ENCODE data around the gene TMEM256. TPM values are rescaled to one million over a fixed set of nuclear protein-coding genes. Genes with fewer than 3 reads are reported as not detected.

The TMEM256 gene
- total RNA-seq, 2 donors from 2014 or later, result 133 to 175 TPM

DNA sequence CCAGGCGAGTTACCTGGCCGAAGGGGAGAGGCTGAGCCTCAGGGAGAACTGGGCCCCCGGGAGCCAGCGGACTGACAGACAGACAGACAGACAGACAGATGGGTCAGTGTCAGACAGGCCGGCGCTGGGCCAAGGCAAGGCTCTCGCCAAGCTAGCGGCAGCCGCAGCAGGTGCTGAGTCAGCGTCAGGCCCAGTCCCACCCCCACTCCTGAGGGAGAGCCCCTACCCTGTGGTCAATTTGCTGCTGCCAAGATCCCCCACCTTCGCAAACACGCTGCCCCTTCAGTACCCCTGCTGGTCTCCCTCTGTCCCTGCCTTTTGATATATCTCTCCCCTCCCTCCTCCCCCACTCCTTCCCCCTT, 36.9 kb upstream of the TMEM256 start:
- peak overlapping the region; percentile 83 for H3K4me3 Mint-ChIP-seq
- no peaks in the 10 kb centered on the region for H3K36me3 Mint-ChIP-seq (ENCODE audit: low read depth)
- Histone ChIP-seq H3K27me3 (ENCODE audit: control insufficient read depth, insufficient read depth, low read length, poor library complexity, severe bottlenecking) (peaks cover 51% of the 10 kb centered on the region), H3K4me3 (ENCODE audit: low read length) (peak overlapping the region; percentile 91), H3K9ac (ENCODE audit: extremely low read depth, low read length, poor library complexity, severe bottlenecking) (peak overlapping the region; percentile 74), H3K36me3 (ENCODE audit: control insufficient read depth, insufficient read depth, low read length) (no peaks in the 10 kb centered on the region), H3K9me3 (ENCODE audit: control insufficient read depth, low read length) (no peaks in the 10 kb centered on the region), H3K27ac (ENCODE audit: low read depth, low read length) (peak overlapping the region; percentile 96), H3K4me1 (ENCODE audit: control insufficient read depth, insufficient read depth, low read length) (peaks cover 3% of the 10 kb centered on the region)
- WGBS, 2 experiments (ENCODE audit: insufficient coverage in 1 of 2, insufficient read length in 1 of 2), result 6 to 8% methylated on average over 9 to 12 of the region's 12 CpGs
- peaks cover 84% of the 10 kb centered on the region for H3K27me3 Mint-ChIP-seq (ENCODE audit: insufficient read depth)
- TF ChIP-seq, protein P1, sequence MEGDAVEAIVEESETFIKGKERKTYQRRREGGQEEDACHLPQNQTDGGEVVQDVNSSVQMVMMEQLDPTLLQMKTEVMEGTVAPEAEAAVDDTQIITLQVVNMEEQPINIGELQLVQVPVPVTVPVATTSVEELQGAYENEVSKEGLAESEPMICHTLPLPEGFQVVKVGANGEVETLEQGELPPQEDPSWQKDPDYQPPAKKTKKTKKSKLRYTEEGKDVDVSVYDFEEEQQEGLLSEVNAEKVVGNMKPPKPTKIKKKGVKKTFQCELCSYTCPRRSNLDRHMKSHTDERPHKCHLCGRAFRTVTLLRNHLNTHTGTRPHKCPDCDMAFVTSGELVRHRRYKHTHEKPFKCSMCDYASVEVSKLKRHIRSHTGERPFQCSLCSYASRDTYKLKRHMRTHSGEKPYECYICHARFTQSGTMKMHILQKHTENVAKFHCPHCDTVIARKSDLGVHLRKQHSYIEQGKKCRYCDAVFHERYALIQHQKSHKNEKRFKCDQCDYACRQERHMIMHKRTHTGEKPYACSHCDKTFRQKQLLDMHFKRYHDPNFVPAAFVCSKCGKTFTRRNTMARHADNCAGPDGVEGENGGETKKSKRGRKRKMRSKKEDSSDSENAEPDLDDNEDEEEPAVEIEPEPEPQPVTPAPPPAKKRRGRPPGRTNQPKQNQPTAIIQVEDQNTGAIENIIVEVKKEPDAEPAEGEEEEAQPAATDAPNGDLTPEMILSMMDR (conservative IDR thresholded peaks at IDR 0.05), result peak; percentile 36
- no peaks in the 10 kb centered on the region for H3K9me3 Mint-ChIP-seq
- peak; percentile 89 for DNase-seq
- peak overlapping the region; percentile 87 for H3K27ac Mint-ChIP-seq
- peaks cover 16% of the 10 kb centered on the region for H3K4me1 Mint-ChIP-seq

GRCh38 chr17:7440113-7440833, 36.4 kb upstream of the TMEM256 start:
- WGBS, 2 experiments (ENCODE audit: insufficient coverage in 1 of 2, insufficient read length in 1 of 2), result 0 to 2% methylated on average over 20 to 46 of the region's 46 CpGs
- TF ChIP-seq, protein P1 (conservative IDR thresholded peaks at IDR 0.05), result no peak
- DNase-seq, result peak; percentile 89
- Mint-ChIP-seq H3K4me1 (peaks cover 13% of the 10 kb centered on the region), H3K9me3 (no peaks in the 10 kb centered on the region), H3K4me3 (peak overlapping the region; percentile 83), H3K36me3 (ENCODE audit: low read depth) (no peaks in the 10 kb centered on the region), H3K27me3 (ENCODE audit: insufficient read depth) (peaks cover 81% of the 10 kb centered on the region), H3K27ac (peak overlapping the region; percentile 87)
- Histone ChIP-seq H3K9me3 (ENCODE audit: control insufficient read depth, low read length) (no peaks in the 10 kb centered on the region), H3K9ac (ENCODE audit: extremely low read depth, low read length, poor library complexity, severe bottlenecking) (peak overlapping the region; percentile 74), H3K27ac (ENCODE audit: low read depth, low read length) (peak overlapping the region; percentile 96), H3K36me3 (ENCODE audit: control insufficient read depth, insufficient read depth, low read length) (no peaks in the 10 kb centered on the region), H3K4me1 (ENCODE audit: control insufficient read depth, insufficient read depth, low read length) (peaks cover 3% of the 10 kb centered on the region), H3K4me3 (ENCODE audit: low read length) (peak overlapping the region; percentile 91), H3K27me3 (ENCODE audit: control insufficient read depth, insufficient read depth, low read length, poor library complexity, severe bottlenecking) (peaks cover 51% of the 10 kb centered on the region)

GRCh38 chr17:7439462-7440112, 35.7 kb upstream of the TMEM256 start, which contains the start of gene FGF11:
Gene FGF11, plus strand, starts transcription at chr17:7439512. Its CDS starts 109 bp downstream, at chr17:7439621.
- no peaks in the 10 kb centered on the region for H3K36me3 ChIP-seq (ENCODE audit: control insufficient read depth, insufficient read depth, low read length)
- DNase-seq, result peak; percentile 76
- WGBS, 2 experiments (ENCODE audit: insufficient coverage in 1 of 2, insufficient read length in 1 of 2), result 0 to 2% methylated on average over 4 to 50 of the region's 50 CpGs
- H3K4me3 ChIP-seq (ENCODE audit: low read length), result peak within 1 kb of the TSS; percentile 91
- peaks cover 13% of the 10 kb centered on the region for H3K4me1 Mint-ChIP-seq
- peak within 1 kb of the TSS; percentile 74 for H3K9ac ChIP-seq (ENCODE audit: extremely low read depth, low read length, poor library complexity, severe bottlenecking)
- H3K27ac Mint-ChIP-seq, result peak within 1 kb of the TSS; percentile 87
- no peaks in the 10 kb centered on the region for H3K9me3 ChIP-seq (ENCODE audit: control insufficient read depth, low read length)
- H3K27me3 Mint-ChIP-seq (ENCODE audit: insufficient read depth), result peaks cover 80% of the 10 kb centered on the region
- no peaks in the 10 kb centered on the region for H3K36me3 Mint-ChIP-seq (ENCODE audit: low read depth)
- TF ChIP-seq, protein P1 (conservative IDR thresholded peaks at IDR 0.05), result no peak
- H3K27me3 ChIP-seq (ENCODE audit: control insufficient read depth, insufficient read depth, low read length, poor library complexity, severe bottlenecking), result peaks cover 51% of the 10 kb centered on the region
- H3K4me1 ChIP-seq (ENCODE audit: control insufficient read depth, insufficient read depth, low read length), result peaks cover 3% of the 10 kb centered on the region
- no peaks in the 10 kb centered on the region for H3K9me3 Mint-ChIP-seq
- peak within 1 kb of the TSS; percentile 96 for H3K27ac ChIP-seq (ENCODE audit: low read depth, low read length)
- peak within 1 kb of the TSS; percentile 83 for H3K4me3 Mint-ChIP-seq
